ENCODE results near the gene SCP2. TPM values are rescaled to one million over a fixed set of nuclear protein-coding genes. Genes with fewer than 3 reads are reported as not detected.
"Not testable (repeated sequence)": the region's sequence is repeated elsewhere in the genome, so short reads cannot be mapped to it uniquely, and the experiment has no call there.

Gene SCP2
- total RNA-seq, 1 donor from 2014 or later: 223 TPM

- no peak for DNase-seq (ENCODE audit: low read depth)
Observed at GRCh38 chr1:52917156-52917555, 9.9 kb upstream of the SCP2 start.

GRCh38 chr1:52917581-52917980 lies 9.5 kb upstream of the SCP2 start:
- DNase-seq (ENCODE audit: low read depth): no peak

DNA sequence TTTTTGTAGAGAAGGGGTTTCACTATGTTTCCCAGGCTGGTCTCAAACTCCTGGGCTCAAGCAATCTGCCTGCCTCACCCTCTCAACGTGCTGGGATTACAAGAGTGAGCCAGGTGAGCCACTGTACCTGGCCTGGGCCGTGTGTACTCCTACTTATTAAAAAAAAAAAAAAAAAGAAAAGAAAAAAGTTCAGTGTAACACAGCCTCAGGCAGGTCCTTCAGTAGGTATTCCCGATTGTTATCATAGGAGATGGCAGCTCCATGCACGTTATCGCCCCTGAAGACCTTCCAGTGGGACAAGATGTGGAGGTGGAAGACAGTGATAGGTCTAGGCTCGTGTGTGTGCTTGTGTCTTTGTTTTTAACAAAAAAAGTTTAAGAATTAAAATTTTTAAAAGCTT lies 8.9 kb upstream of the SCP2 start:
- no peak for DNase-seq (ENCODE audit: low read depth)

- DNase-seq (ENCODE audit: low read depth): peak; percentile 29
Observed at GRCh38 chr1:52919051-52919722, 7.9 kb upstream of the SCP2 start.

DNA sequence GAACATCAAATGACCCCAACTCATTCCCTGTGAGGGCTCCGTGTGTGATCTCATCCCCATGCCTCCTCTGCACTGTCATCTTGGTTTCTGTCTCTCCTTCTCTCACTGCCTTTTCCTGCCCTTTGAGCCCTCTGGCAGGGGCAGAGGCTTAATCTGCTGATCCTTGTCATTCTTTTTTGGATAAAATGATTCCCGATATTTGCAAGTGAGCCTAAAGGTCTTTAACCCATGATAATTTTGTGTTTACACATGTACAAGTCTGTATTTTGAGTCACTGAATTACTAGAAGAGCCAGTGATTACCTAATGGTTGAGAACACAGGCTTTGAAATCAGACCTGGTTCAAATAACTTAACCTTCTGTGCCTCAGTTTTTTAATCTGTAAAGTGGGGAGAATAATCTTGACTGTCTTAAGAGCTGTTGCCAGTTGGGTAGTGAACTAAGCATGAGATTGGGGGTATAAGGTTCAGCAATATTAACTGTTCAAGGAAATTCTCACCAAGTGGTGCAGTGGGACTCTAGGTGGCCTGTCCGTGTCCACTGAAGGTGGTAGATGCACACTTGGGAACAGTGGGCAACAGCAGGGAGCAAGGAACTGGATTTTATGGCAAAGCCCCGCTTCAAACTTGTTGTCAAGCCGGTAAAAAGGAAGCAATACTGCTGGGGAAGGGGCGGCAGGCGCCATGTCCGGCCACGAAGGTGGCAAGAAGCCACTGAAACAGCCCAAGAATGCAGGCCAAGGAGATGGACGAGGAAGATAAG lies 7.2 kb upstream of the SCP2 start:
- no peak for DNase-seq (ENCODE audit: low read depth)

- no peak for DNase-seq (ENCODE audit: low read depth)
Observed at GRCh38 chr1:52920791-52921291, 6.2 kb upstream of the SCP2 start.

DNA sequence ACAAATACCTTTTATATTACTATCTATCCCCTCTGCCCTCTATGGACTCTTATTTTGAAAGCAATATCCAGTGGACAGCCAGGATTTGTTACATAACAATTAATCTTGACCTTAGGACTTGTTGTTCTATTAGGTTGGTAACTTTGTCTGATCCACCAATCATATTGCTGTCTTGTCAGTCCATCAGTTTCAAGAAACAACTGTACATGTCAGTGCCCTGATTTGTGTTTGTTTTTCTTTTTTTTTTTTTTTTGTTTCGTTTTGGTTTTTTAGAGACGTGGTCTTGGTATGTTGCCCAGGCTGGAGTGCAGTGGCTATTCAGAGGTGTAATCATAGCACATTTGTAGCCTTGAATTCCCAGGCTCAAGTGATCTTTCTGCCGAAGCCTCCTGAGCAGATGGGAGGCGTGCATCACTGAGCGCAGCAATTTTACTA lies 1.5 kb upstream of the SCP2 start:
- peak; percentile 77 for DNase-seq (ENCODE audit: low read depth)

- DNase-seq (ENCODE audit: low read depth): no peak
Observed at GRCh38 chr1:52926864-52927211, 238 bp upstream of the SCP2 start.

GRCh38 chr1:52928015-52928404 lies 934 bp downstream of the SCP2 start:
- no peak for DNase-seq (ENCODE audit: low read depth)

- DNase-seq (ENCODE audit: low read depth): no peak
Observed at GRCh38 chr1:52929019-52929418, 1.9 kb downstream of the SCP2 start.

DNA sequence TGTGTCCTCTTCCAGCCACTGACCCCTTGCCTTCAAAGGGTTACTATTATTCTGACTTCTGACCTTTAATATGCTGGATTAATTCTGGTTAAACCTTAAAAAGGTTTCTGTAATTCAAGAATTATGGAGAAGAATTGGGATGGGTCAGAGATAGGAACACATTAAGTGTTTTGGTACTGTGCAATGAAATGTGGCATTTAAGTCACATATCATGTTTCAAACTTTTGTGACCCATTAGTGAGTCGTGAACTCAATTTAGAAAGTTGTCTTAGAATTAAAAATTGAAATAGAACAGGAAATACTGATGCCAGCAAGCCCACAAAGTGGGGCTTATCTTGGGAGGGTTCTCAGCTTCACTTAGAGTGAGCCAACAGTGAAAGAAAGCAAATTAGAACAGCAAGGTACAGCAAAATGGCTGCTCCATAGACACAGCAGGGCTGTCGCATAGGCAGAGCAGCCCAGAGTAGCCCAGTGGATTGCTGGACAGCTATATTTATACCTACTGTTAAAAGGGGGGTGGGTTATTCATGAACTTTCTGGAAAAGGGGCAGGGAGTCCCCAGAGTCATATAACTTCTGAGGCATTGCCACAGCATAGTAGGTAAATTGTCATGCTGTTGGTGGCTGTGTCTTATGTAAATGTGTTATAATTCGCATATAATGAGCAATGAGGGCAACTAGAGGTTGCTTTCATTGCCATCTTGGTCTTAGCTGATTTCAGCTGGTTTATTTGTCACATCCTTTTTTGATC lies 10.5 kb downstream of the SCP2 start:
- no peak for DNase-seq (ENCODE audit: low read depth)

GRCh38 chr1:52938183-52938451 lies 11.0 kb downstream of the SCP2 start:
- no peak for DNase-seq (ENCODE audit: low read depth)

GRCh38 chr1:52943876-52944416 lies 16.9 kb downstream of the SCP2 start:
- no peak for DNase-seq (ENCODE audit: low read depth)

DNA sequence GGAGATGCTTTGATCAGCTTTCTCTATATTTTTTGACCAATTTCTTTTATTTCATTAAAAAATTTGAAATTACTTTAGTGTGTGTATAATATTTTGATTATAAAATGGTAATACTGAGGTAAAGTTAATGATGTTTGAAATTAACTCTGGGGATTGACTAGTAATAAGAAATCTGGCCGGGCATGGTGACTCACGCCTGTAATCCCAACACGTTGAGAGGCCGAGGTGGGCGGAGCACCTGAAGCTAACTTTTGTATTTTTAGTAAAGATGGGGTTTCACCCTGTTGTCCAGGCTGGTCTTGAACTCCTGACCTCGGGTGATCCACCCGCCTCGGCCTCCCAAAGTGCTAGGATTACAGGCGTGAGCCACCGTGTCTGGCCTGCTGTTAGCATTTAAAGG lies 17.5 kb downstream of the SCP2 start:
- no peak for DNase-seq (ENCODE audit: low read depth)

- DNase-seq (ENCODE audit: low read depth): no peak
Observed at GRCh38 chr1:52947490-52947889, 20.4 kb downstream of the SCP2 start.

GRCh38 chr1:52949602-52950001 lies 22.5 kb downstream of the SCP2 start:
- not testable (repeated sequence) for DNase-seq (ENCODE audit: low read depth)

GRCh38 chr1:52952112-52952511 lies 25.0 kb downstream of the SCP2 start:
- DNase-seq (ENCODE audit: low read depth): no peak

DNA sequence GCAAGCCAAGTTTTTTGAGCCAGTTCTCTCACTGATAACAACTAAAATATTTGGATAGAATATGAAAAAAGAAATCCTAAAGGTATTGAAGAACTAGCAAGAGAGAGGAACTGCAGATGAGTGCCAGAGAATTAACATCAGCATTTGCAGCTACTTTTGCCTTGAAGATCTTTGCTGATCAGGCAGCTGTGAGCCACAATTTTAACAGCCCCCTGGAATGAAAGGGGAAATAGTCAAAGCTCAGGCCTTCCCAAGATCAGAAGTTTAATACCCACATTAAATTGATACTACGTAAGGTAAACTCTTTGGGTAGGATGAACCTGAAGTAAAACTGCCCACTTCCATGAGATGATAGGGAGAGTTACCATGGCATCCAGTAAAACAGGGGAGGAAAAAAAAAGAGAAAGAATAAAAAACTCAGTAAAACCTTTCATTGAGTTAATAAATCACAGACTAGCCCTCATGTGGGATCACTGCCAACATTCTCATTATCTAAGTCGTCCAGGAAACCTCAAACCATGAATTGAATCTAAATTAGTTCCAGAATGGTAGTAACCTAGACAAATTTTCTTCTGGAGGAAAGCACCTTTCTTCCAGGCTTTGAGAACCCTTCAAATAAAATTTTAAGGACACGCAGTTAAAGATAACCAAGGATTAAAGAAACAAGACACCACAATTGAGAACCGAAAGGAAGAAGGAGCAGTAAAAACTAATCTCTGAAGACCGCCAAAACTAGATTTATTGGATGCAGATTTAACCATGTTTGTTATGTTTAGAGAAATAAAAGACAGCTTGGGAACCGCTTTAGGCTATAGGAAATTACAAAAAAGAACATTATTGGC lies 28.3 kb downstream of the SCP2 start:
- peak; percentile 95 for DNase-seq (ENCODE audit: low read depth)

DNA sequence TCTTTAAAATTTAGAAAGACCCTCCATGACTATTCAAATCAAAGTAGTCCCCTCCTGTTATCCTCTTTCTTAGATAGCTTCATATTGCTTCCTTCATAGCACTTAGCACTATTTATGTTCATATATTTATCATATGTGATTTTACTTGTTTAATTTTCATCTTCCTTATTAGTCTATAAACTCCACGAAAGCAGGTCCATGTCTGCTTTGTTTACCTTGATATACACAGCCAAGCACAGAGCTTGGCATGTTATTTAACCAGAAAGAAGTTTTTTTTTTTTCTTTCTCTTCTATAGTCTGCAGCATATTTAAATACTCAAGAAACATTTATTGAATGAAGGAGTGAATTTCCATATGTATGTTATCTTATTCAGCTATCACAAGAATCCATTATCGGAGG lies 36.0 kb downstream of the SCP2 start:
- DNase-seq (ENCODE audit: low read depth): no peak

DNA sequence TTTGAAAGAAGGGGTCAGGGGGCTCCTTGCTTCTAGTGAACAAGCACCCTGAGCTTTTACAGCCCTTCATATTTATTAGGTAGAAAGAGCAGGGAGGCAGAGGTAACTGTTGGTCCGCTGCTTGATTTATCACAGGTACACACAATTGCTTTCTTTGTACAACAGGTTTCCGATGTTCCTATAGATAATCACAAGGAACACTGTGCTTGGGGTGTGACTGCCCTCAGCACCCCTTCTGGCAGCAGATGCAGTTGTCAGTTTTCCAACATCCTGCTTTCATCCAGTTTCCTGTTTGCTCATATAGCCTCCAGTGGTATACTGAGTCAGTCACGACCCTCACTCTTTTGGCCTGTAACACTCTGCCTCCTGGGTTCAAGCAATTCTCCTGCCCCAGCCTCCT lies 40.6 kb downstream of the SCP2 start:
- DNase-seq (ENCODE audit: low read depth): no peak

DNA sequence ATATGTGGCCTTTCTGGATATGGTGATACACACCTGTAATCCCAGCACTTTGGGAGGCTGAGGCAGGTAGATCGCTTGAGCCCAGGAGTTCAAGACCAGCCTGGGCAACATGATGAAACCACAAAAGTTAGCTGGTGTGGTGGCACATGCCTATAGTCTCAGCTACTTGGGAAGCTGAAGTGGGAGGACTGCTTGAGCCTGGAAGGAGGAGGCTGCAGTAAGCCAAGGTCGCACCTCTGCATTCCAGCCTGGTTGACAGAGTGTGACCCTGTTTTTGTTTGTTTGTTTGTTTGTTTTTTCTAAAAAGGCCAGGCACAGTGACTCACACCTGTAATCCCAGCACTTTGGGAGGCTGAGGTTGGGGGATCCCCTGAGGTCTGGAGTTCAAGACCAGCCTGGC lies 42.2 kb downstream of the SCP2 start:
- DNase-seq (ENCODE audit: low read depth): not testable (repeated sequence)

- peak; percentile 76 for DNase-seq (ENCODE audit: low read depth)
Observed at GRCh38 chr1:52970149-52970548, 43.1 kb downstream of the SCP2 start.

All from renal cortical epithelial cell (primary cell).